ENCODE measurements around the gene MEDAG. TPM values are rescaled to one million over a fixed set of nuclear protein-coding genes. Genes with fewer than 3 reads are reported as not detected.

MEDAG gene
- total RNA-seq, 1 donor from 2014 or later, result 7.2 TPM

DNA sequence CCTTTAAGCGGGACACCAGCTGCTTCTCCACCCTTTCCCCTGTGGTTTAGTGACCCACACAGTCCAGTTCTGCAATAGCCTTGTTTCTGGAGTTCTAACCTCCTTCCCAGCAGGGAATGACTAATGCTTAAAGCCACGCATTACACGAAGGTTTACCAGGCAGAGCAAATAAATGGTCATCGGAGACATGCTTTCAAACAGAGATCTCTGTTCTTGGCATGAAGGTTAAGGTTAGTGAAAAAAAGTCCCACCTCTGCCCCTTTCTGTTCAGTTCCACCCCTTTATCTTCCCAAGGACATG, 25.3 kb upstream of the MEDAG start:
- TF ChIP-seq, protein P1, sequence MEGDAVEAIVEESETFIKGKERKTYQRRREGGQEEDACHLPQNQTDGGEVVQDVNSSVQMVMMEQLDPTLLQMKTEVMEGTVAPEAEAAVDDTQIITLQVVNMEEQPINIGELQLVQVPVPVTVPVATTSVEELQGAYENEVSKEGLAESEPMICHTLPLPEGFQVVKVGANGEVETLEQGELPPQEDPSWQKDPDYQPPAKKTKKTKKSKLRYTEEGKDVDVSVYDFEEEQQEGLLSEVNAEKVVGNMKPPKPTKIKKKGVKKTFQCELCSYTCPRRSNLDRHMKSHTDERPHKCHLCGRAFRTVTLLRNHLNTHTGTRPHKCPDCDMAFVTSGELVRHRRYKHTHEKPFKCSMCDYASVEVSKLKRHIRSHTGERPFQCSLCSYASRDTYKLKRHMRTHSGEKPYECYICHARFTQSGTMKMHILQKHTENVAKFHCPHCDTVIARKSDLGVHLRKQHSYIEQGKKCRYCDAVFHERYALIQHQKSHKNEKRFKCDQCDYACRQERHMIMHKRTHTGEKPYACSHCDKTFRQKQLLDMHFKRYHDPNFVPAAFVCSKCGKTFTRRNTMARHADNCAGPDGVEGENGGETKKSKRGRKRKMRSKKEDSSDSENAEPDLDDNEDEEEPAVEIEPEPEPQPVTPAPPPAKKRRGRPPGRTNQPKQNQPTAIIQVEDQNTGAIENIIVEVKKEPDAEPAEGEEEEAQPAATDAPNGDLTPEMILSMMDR (IDR thresholded peaks at IDR 0.05), result no peak
- Histone ChIP-seq H3K9me3 (no peaks in the 10 kb centered on the region), H3K27me3 (ENCODE audit: low read depth) (no peaks in the 10 kb centered on the region), H3K4me1 (peaks cover 13% of the 10 kb centered on the region), H3K4me3 (no peak overlapping the region), H3K36me3 (no peaks in the 10 kb centered on the region), H3K27ac (peak overlapping the region; percentile 19)
- intact Hi-C loops (cut with DNase I), result no loop called here
- peak; percentile 57 to 69 for ATAC-seq
- no peak for DNase-seq

DNA sequence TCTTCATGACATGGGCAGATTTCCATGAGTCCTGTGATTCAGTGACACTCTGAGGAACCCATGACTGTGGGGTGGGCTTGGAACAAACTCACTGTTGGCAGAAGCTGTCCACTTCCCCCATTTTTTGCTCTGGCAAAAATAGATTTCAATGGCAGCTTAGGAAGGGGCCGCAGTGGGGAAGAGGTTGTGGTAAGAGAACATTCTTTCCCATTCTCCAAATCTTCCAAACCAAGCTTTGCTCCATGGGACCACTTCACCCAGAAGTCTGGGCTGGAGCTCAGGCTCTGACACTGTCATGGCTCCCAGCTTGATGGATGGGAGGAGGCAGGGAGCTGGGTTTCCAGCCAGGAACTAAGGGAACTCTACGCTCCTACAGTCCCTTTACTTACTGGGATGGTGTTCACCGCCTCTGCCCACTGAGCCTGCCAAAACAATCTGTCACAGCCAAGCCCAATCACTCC, 24.9 kb upstream of the MEDAG start:
- H3K27me3 ChIP-seq (ENCODE audit: low read depth), result no peaks in the 10 kb centered on the region
- no peaks in the 10 kb centered on the region for H3K36me3 ChIP-seq
- peak overlapping the region; percentile 19 for H3K27ac ChIP-seq
- peaks cover 13% of the 10 kb centered on the region for H3K4me1 ChIP-seq
- TF ChIP-seq, protein P1 (IDR thresholded peaks at IDR 0.05), result no peak
- no peaks in the 10 kb centered on the region for H3K9me3 ChIP-seq
- no peak for DNase-seq
- intact Hi-C loops (cut with DNase I), result no loop called here
- ATAC-seq, result peak in 1 of 2 donors; percentile 23
- no peak overlapping the region for H3K4me3 ChIP-seq

DNA sequence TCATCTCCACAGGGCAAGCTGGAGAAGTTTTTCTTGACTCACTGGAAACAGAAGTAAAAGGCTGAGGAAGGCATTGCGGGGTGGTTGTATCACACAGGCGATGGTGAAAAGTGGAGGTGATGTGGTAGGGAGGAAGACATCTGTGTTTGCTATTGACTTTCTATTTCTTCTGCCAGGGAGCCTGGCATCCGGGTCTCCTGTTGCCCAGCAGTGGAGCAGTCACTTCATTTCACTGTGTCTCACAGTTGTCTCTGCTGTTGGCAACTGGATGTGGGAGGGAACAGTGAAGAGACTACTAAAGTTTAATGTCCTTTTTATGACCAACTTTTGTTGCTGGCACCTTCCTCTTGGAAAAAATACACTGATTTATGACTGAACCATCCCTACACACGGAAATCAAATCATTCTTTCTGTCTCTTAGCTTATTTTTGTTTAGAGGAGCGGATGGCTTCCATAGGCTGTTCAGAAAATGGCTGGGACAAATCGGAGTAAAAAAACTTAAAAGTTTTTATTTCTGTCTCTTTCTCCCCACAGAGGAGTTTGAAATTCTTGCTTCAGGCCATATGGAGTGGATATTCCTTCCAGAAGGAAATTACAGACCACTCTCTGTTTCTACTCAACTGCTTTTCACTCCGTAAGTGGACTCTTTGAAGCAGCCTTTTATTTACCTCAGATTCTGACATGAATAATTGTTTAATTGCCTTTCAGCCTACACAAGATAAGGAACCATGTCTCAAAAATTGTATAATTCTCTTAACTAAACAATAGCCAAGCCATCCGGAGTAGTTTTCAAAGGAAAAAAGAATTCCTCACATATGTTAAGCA, 23.8 kb upstream of the MEDAG start:
- H3K27ac ChIP-seq, result no peak overlapping the region
- no peak overlapping the region for H3K4me3 ChIP-seq
- TF ChIP-seq, protein P1 (IDR thresholded peaks at IDR 0.05), result no peak
- H3K27me3 ChIP-seq (ENCODE audit: low read depth), result no peaks in the 10 kb centered on the region
- no peaks in the 10 kb centered on the region for H3K9me3 ChIP-seq
- ATAC-seq (no peak), DNase-seq (no peak)
- peaks cover 13% of the 10 kb centered on the region for H3K4me1 ChIP-seq
- no peaks in the 10 kb centered on the region for H3K36me3 ChIP-seq
- intact Hi-C loops (cut with DNase I), result no loop called here

DNA sequence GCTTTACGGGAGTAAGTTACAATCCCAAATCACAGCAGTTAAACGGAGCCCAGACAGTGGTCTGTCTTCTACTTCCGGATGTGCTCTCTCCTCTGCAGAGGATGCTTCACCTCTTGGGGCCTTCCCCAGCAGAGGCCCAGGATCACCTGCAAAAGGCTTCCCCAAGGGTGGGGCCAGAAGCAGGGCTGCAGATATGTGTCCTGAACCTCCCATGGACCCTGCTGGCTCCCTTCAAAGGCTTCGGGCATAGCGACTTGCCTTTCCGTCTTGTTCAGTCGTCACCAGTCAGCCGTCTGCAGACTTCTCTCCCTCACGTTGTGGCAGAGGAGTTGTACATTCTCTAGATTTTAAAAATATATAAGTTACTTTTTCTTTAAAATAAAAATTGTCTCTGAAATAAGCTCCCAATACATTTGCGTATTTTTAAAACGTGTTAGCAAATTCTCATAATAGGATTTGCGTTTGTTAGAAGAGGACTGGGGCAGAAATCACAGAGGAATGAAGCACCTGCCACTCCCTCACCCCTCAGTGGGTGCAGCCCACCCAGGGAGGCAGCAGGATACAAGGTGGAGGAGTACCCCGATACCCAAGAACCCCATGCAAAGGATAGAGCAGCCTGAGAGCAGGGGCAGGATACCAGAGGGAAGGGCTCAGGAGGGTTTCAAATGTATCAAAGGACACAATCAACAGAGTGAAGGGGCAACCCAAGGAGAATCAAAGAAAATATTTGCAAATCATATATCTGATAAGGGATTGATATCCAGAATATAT, 22.9 kb upstream of the MEDAG start:
- Histone ChIP-seq H3K27me3 (ENCODE audit: low read depth) (no peaks in the 10 kb centered on the region), H3K4me3 (no peak overlapping the region), H3K27ac (no peak overlapping the region), H3K36me3 (no peaks in the 10 kb centered on the region), H3K9me3 (no peaks in the 10 kb centered on the region), H3K4me1 (peaks cover 13% of the 10 kb centered on the region)
- intact Hi-C loops (cut with DNase I), result no loop called here
- DNase-seq, result no peak
- TF ChIP-seq, protein P1 (IDR thresholded peaks at IDR 0.05), result no peak
- no peak for ATAC-seq

DNA sequence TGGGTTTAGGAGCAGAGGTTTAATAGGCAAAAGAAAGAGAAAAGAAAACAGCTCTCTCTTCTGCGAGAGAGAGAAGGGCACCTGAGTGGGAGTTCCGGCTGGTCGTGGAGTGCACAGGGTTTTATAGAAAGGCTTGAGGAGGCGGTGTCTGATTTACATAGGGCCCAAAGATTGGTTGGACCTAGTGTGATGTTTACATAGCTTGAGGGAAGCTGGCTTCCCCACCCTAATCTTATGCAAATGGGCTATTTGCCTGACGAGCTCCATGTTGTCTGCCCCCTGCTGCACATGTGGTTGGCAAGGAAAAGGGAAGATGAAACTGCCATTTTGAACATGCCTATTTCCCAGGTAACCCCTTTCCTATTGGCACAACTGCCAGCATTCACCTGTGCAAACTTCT, 21.5 kb upstream of the MEDAG start:
- TF ChIP-seq, protein P1 (IDR thresholded peaks at IDR 0.05), result no peak
- ATAC-seq, result no peak
- no peaks in the 10 kb centered on the region for H3K9me3 ChIP-seq
- H3K36me3 ChIP-seq, result no peaks in the 10 kb centered on the region
- DNase-seq, result no peak
- no peak overlapping the region for H3K4me3 ChIP-seq
- intact Hi-C loops (cut with DNase I), result no loop called here
- H3K4me1 ChIP-seq, result peaks cover 10% of the 10 kb centered on the region
- H3K27me3 ChIP-seq (ENCODE audit: low read depth), result no peaks in the 10 kb centered on the region
- no peak overlapping the region for H3K27ac ChIP-seq
